DOHH2 (cell line): ENCODE data around the gene PDE1C.

Source experiments
- H3F3A ChIP-seq: fragments of 200-600 bp; sonication (generic), shearing (Covaris generic); 2 replicates; pipeline ENCODE4 v1.6.0; 2016; ENCODE audit warnings: antibody characterized with exemption, mild to moderate bottlenecking; ENCODE audit not compliant: control insufficient read depth, insufficient read depth
- H3K27ac ChIP-seq: fragments of 200-600 bp; sonication (generic); 2 replicates; pipeline ENCODE4 v1.5.1; 2014; ENCODE audit warnings: low read depth, mild to moderate bottlenecking, low read length, moderate library complexity
- H3K27me3 ChIP-seq: fragments of 200-600 bp; sonication (generic); 2 replicates; pipeline ENCODE4 v1.6.1; 2014; ENCODE audit warnings: mild to moderate bottlenecking, low read length, mixed read lengths; ENCODE audit not compliant: control insufficient read depth
- H3K36me3 ChIP-seq: fragments of 200-600 bp; sonication (generic); 2 replicates; pipeline ENCODE4 v1.6.1; 2014; ENCODE audit warnings: mild to moderate bottlenecking, low read length, moderate library complexity, mixed read lengths; ENCODE audit not compliant: control insufficient read depth
- H3K4me1 ChIP-seq: fragments of 200-600 bp; sonication (generic); 2 replicates; pipeline ENCODE4 v1.6.1; 2014; ENCODE audit warnings: mild to moderate bottlenecking, low read length, mixed read lengths; ENCODE audit not compliant: control insufficient read depth
- H3K4me2 ChIP-seq: fragments of 200-600 bp; sonication (generic); 2 replicates; pipeline ENCODE4 v1.6.0; 2014; ENCODE audit warnings: mild to moderate bottlenecking, low read length, moderate library complexity
- H3K4me3 ChIP-seq: fragments of 200-600 bp; sonication (generic); 2 replicates; pipeline ENCODE4 v1.5.1; 2014; ENCODE audit warnings: mild to moderate bottlenecking, low read length, mixed read lengths
- H3K79me2 ChIP-seq: fragments of 200-600 bp; sonication (generic); 2 replicates; pipeline ENCODE4 v1.6.1; 2014; ENCODE audit warnings: mild to moderate bottlenecking, low read length, mixed read lengths; ENCODE audit not compliant: control insufficient read depth
- H3K9me2 ChIP-seq: fragments of 200-600 bp; sonication (generic); replicated peaks from 2 replicates; pipeline ENCODE4 v1.6.1; 2014; ENCODE audit warnings: mild to moderate bottlenecking, low read length, mixed read lengths; ENCODE audit not compliant: control insufficient read depth
- H3K9me3 ChIP-seq: fragments of 200-600 bp; sonication (generic); 2 replicates; pipeline ENCODE4 v1.6.1; 2014; ENCODE audit warnings: antibody characterized with exemption, low read length, mixed read lengths; ENCODE audit not compliant: control insufficient read depth, insufficient read depth
- H4K20me1 ChIP-seq: fragments of 200-600 bp; sonication (generic); 2 replicates; pipeline ENCODE4 v1.6.0; 2014; ENCODE audit warnings: low read depth, mild to moderate bottlenecking, antibody characterized with exemption, low read length, moderate library complexity; ENCODE audit not compliant: control insufficient read depth, insufficient read depth
- EZH2phosphoT487 ChIP-seq: fragments of 200-600 bp; sonication (generic); IDR thresholded peaks from 2 replicates; pipeline ENCODE4 v1.6.1; 2017; ENCODE audit warnings: borderline replicate concordance, mild to moderate bottlenecking, antibody characterized with exemption, low read length, moderate library complexity, mixed read lengths
- TF ChIP-seq, protein P1 (sequence below): fragments of 200-600 bp; sonication (generic); IDR thresholded peaks from one replicate; pipeline ENCODE4 v1.5.1; 2014; ENCODE audit warnings: antibody characterized with exemption, mild to moderate bottlenecking, low read depth, low read length; ENCODE audit not compliant: poor library complexity, severe bottlenecking

The PDE1C gene

GRCh38 chr7:32089678-32090077, 19.5 kb upstream of the PDE1C start:
- H3K27me3 ChIP-seq, result no peaks in the 10 kb centered on the region
- H3K4me1 ChIP-seq, result no peaks in the 10 kb centered on the region
- no peak overlapping the region for H3K4me2 ChIP-seq
- no peaks in the 10 kb centered on the region for H3F3A ChIP-seq
- no peak overlapping the region for H3K4me3 ChIP-seq
- no peaks in the 10 kb centered on the region for H4K20me1 ChIP-seq
- no peak overlapping the region for H3K27ac ChIP-seq
- H3K79me2 ChIP-seq, result no peaks in the 10 kb centered on the region
- TF ChIP-seq, protein P1, sequence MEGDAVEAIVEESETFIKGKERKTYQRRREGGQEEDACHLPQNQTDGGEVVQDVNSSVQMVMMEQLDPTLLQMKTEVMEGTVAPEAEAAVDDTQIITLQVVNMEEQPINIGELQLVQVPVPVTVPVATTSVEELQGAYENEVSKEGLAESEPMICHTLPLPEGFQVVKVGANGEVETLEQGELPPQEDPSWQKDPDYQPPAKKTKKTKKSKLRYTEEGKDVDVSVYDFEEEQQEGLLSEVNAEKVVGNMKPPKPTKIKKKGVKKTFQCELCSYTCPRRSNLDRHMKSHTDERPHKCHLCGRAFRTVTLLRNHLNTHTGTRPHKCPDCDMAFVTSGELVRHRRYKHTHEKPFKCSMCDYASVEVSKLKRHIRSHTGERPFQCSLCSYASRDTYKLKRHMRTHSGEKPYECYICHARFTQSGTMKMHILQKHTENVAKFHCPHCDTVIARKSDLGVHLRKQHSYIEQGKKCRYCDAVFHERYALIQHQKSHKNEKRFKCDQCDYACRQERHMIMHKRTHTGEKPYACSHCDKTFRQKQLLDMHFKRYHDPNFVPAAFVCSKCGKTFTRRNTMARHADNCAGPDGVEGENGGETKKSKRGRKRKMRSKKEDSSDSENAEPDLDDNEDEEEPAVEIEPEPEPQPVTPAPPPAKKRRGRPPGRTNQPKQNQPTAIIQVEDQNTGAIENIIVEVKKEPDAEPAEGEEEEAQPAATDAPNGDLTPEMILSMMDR, result no peak
- TF ChIP-seq EZH2phosphoT487, result no peak
- H3K36me3 ChIP-seq, result no peaks in the 10 kb centered on the region
- no peaks in the 10 kb centered on the region for H3K9me3 ChIP-seq
- H3K9me2 ChIP-seq, result no peaks in the 10 kb centered on the region

DNA sequence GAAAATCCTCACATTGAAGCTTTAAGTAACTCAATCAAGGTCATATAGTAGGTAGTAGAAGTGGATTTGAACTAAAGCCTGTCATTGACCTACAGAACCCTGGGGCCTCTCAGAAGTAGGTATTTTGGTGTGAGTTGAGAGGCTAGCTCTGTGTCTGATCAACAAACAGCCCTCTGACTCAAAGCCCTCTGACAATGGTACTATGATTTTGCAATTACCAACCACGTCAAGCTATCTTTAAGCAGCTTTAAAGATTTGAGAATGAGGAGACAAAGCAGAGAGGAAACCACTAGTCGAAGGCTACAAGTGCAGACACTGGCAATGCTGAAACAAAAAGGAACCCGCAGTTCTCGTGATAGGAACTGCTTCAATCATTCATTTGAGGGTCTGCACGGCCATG, 19.0 kb upstream of the PDE1C start:
- no peak overlapping the region for H3K27ac ChIP-seq
- H3K9me2 ChIP-seq, result no peaks in the 10 kb centered on the region
- H4K20me1 ChIP-seq, result no peaks in the 10 kb centered on the region
- H3K9me3 ChIP-seq, result no peaks in the 10 kb centered on the region
- H3K4me2 ChIP-seq, result no peak overlapping the region
- H3K4me1 ChIP-seq, result no peaks in the 10 kb centered on the region
- H3K36me3 ChIP-seq, result no peaks in the 10 kb centered on the region
- no peaks in the 10 kb centered on the region for H3K79me2 ChIP-seq
- no peak overlapping the region for H3K4me3 ChIP-seq
- TF ChIP-seq, protein P1, result no peak
- TF ChIP-seq EZH2phosphoT487, result no peak
- H3F3A ChIP-seq, result no peaks in the 10 kb centered on the region
- H3K27me3 ChIP-seq, result no peaks in the 10 kb centered on the region

- TF ChIP-seq, protein P1, result no peak
- no peak for TF ChIP-seq EZH2phosphoT487
- no peaks in the 10 kb centered on the region for H3K27me3 ChIP-seq
- no peak overlapping the region for H3K4me2 ChIP-seq
- no peak overlapping the region for H3K27ac ChIP-seq
- H3K4me3 ChIP-seq, result no peak overlapping the region
- no peaks in the 10 kb centered on the region for H3K36me3 ChIP-seq
- no peaks in the 10 kb centered on the region for H4K20me1 ChIP-seq
- H3K9me2 ChIP-seq, result no peaks in the 10 kb centered on the region
- no peaks in the 10 kb centered on the region for H3K4me1 ChIP-seq
- H3F3A ChIP-seq, result no peaks in the 10 kb centered on the region
- H3K9me3 ChIP-seq, result no peaks in the 10 kb centered on the region
- H3K79me2 ChIP-seq, result no peaks in the 10 kb centered on the region
Measured at GRCh38 chr7:32088451-32088881, 18.3 kb upstream of the PDE1C start.

- Histone ChIP-seq H3K27me3 (no peaks in the 10 kb centered on the region), H3K79me2 (no peaks in the 10 kb centered on the region), H3K36me3 (no peaks in the 10 kb centered on the region), H3K27ac (no peak overlapping the region), H4K20me1 (no peaks in the 10 kb centered on the region), H3F3A (no peaks in the 10 kb centered on the region), H3K4me3 (no peak overlapping the region), H3K4me2 (no peak overlapping the region), H3K4me1 (no peaks in the 10 kb centered on the region), H3K9me3 (no peaks in the 10 kb centered on the region), H3K9me2 (no peaks in the 10 kb centered on the region)
- TF ChIP-seq EZH2phosphoT487, result no peak
- TF ChIP-seq, protein P1, result no peak
Measured at GRCh38 chr7:32079510-32079909, 9.3 kb upstream of the PDE1C start.
